Caki2 (cell line): Measurements from ENCODE around the gene TET3. TPM values are rescaled to one million over a fixed set of nuclear protein-coding genes. Genes with fewer than 3 reads are reported as not detected.

Experiments used
- DNase-seq: peaks from one replicate; pipeline ENCODE4 v3.0.0-alpha.2; 2015; ENCODE audit warnings: low read depth
- in situ Hi-C: cut with HindIII; loops from 2 replicates; pipeline ENCODE4 v1.10.0; 2016; ENCODE audit warnings: low sequenced_read_pairs, low pct_unique_long_range_greater_than_20kb, mixed read lengths
- total RNA-seq: library from RNA; depleted of rRNA; stranded (reverse); fragments of >200 nt; shearing (Covaris generic); gene quantifications from 2 replicates; pipeline ENCODE4 v1.2.3, GENCODE V29; 2014; ENCODE audit warnings: low replicate concordance; rRNA removed

Gene TET3
- total RNA-seq, 1 experiment from 2014 or later: 2.5 TPM

GRCh38 chr2:74014813-74015212 is 30.1 kb downstream of the TET3 start:
- no peak for DNase-seq
- in situ Hi-C loops: no loop called here

GRCh38 chr2:74017223-74017622 is 32.5 kb downstream of the TET3 start:
- DNase-seq: no peak
- in situ Hi-C loops: no loop called here

GRCh38 chr2:74019516-74019915 is 34.8 kb downstream of the TET3 start:
- in situ Hi-C loops: no loop called here
- DNase-seq: no peak

GRCh38 chr2:74020702-74021406 is 36.1 kb downstream of the TET3 start:
- DNase-seq: no peak
- in situ Hi-C loops: no loop called here

GRCh38 chr2:74021407-74021755 is 36.7 kb downstream of the TET3 start:
- in situ Hi-C loops: no loop called here
- DNase-seq: no peak

- in situ Hi-C loops: no loop called here
- no peak for DNase-seq
Measured at GRCh38 chr2:74024216-74024615, 39.5 kb downstream of the TET3 start.

- no peak for DNase-seq
- in situ Hi-C loops: no loop called here
Measured at GRCh38 chr2:74025971-74026612, 41.4 kb downstream of the TET3 start.

- in situ Hi-C loops: no loop called here
Measured at GRCh38 chr2:74026687-74027241, 42.1 kb downstream of the TET3 start.

GRCh38 chr2:74027496-74027895 is 42.8 kb downstream of the TET3 start:
- DNase-seq: no peak
- in situ Hi-C loops: no loop called here

More at GRCh38 chr2:74026687-74027241, 42.1 kb downstream of the TET3 start:
- DNase-seq: no peak

GRCh38 chr2:74028290-74028689 is 43.6 kb downstream of the TET3 start:
- in situ Hi-C loops: no loop called here

GRCh38 chr2:74028741-74029140 is 44.0 kb downstream of the TET3 start:
- no peak for DNase-seq
- in situ Hi-C loops: no loop called here

More at GRCh38 chr2:74028290-74028689, 43.6 kb downstream of the TET3 start:
- DNase-seq: no peak

GRCh38 chr2:74029714-74030397 is 45.1 kb downstream of the TET3 start:
- in situ Hi-C loops: no loop called here
- no peak for DNase-seq

GRCh38 chr2:74031221-74031620 is 46.5 kb downstream of the TET3 start:
- no peak for DNase-seq
- in situ Hi-C loops: no loop called here

- DNase-seq: no peak
- in situ Hi-C loops: no loop called here
Measured at GRCh38 chr2:74031959-74032287, 47.2 kb downstream of the TET3 start.

GRCh38 chr2:74033375-74033774 is 48.7 kb downstream of the TET3 start:
- in situ Hi-C loops: no loop called here
- no peak for DNase-seq

Other genes with a start within 250 kb of the TET3 start
- 41.7 and 52.6 TPM in 2 replicates for gene TPRKB, start 247.6 kb upstream of the TET3 start, total RNA-seq
- 39.5 and 42.3 TPM in 2 replicates for gene DUSP11, start 204.8 kb upstream of the TET3 start, total RNA-seq
- not detected in 2 replicates for gene C2orf78, start 200.7 kb upstream of the TET3 start, total RNA-seq
- 46.4 and 62.0 TPM in 2 replicates for gene STAMBP, start 155.9 kb upstream of the TET3 start, total RNA-seq
- not detected in 2 replicates for gene ACTG2, start 91.9 kb upstream of the TET3 start, total RNA-seq
- gene DGUOK, start 58.0 kb upstream of the TET3 start, total RNA-seq: 54.4 and 75.0 TPM in 2 replicates
- gene BOLA3, start 163.0 kb downstream of the TET3 start, total RNA-seq: 112 and 147 TPM in 2 replicates
- gene MOB1A, start 194.0 kb downstream of the TET3 start, total RNA-seq: 119 and 173 TPM in 2 replicates
- 197 and 274 TPM in 2 replicates for gene MTHFD2, start 213.7 kb downstream of the TET3 start, total RNA-seq